D721Med (cell line): Measurements from ENCODE around the gene ATP13A5.
A peak's percentile ranks its signal among the peaks of the same experiment; 100 is the strongest.

Experiments
- DNase-seq: peaks from one replicate; pipeline ENCODE4 v3.0.0; 2011; ENCODE audit warnings: low spot score; ENCODE audit not compliant: insufficient read length
- FAIRE-seq: peaks from 2 replicates; lab custom pipeline; 2011; peaks lifted over from hg19 to GRCh38; lab: Jason Lieb, UNC
- CTCF ChIP-seq: IDR thresholded peaks from 2 replicates; pipeline ENCODE4 v1.5.1; 2012; ENCODE audit warnings: mild to moderate bottlenecking, control low read depth; ENCODE audit not compliant: insufficient read depth; ENCODE audit errors: missing control alignments

Gene ATP13A5

GRCh38 chr3:193346259-193346658 lies 32.3 kb downstream of the ATP13A5 start:
- no peak for TF ChIP-seq CTCF
- FAIRE-seq (no peak), DNase-seq (no peak)

- no peak for DNase-seq
- FAIRE-seq: peak; percentile 11
- no peak for TF ChIP-seq CTCF
Observed at GRCh38 chr3:193345431-193345830, 33.1 kb downstream of the ATP13A5 start.

GRCh38 chr3:193344486-193344885 lies 34.1 kb downstream of the ATP13A5 start:
- TF ChIP-seq CTCF: no peak
- DNase-seq: no peak
- no peak for FAIRE-seq

- no peak for DNase-seq
- FAIRE-seq: no peak
- no peak for TF ChIP-seq CTCF
Observed at GRCh38 chr3:193343726-193344222, 34.8 kb downstream of the ATP13A5 start.

- no peak for TF ChIP-seq CTCF
- DNase-seq: no peak
- no peak for FAIRE-seq
Observed at GRCh38 chr3:193342551-193342950, 36.0 kb downstream of the ATP13A5 start.

- DNase-seq: no peak
- no peak for FAIRE-seq
- no peak for TF ChIP-seq CTCF
Observed at GRCh38 chr3:193335031-193335430, 43.5 kb downstream of the ATP13A5 start.

GRCh38 chr3:193333229-193333628 lies 45.3 kb downstream of the ATP13A5 start:
- DNase-seq (no peak), FAIRE-seq (no peak)
- no peak for TF ChIP-seq CTCF
